ENCODE results near the gene C18orf54. TPM values are rescaled to one million over a fixed set of nuclear protein-coding genes. Genes with fewer than 3 reads are reported as not detected.
A peak's percentile ranks its signal among the peaks of the same experiment; 100 is the strongest.

Gene C18orf54
- total RNA-seq, 1 donor, result 1.8 TPM

DNA sequence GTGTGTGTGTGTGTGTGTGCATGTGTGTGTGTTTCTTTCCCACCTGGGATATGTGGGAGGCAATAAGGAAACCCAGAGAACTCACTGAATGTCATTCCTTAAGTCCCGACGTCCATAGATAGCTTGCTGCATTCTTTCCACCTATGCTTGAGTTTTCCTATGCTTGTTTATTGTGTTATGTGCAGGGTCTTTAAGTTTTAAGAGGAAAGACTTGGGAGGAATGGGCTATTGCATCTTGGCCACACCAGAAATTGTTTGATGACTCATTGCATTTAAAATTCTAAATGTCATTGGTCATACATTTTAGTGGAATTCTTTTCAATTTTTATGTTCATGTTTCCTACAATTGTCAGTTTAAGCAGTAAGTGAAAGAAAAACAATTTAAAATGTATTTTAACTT is 33.7 kb upstream of the C18orf54 start:
- Histone ChIP-seq H3K36me3 (ENCODE audit: insufficient read depth, low read length) (no peaks in the 10 kb centered on the region), H3K4me1 (ENCODE audit: insufficient read depth, low read length) (no peaks in the 10 kb centered on the region), H3K4me3 (ENCODE audit: insufficient read depth, low read length) (no peak overlapping the region), H3K4me2 (ENCODE audit: insufficient read depth, low read length) (no peak overlapping the region), H4K20me1 (ENCODE audit: insufficient read depth, low read length) (no peaks in the 10 kb centered on the region), H3K9me3 (ENCODE audit: low read depth, low read length) (no peaks in the 10 kb centered on the region), H3K27ac (ENCODE audit: low read depth, low read length) (no peak overlapping the region), H3K27me3 (ENCODE audit: insufficient read depth, low read length) (no peaks in the 10 kb centered on the region), H2AFZ (ENCODE audit: low read length) (no peak overlapping the region), H3K79me2 (ENCODE audit: insufficient read depth, low read length) (no peaks in the 10 kb centered on the region)
- DNase-seq (ENCODE audit: insufficient read length, low spot score, missing footprints), result no peak
- TF ChIP-seq, protein P1, sequence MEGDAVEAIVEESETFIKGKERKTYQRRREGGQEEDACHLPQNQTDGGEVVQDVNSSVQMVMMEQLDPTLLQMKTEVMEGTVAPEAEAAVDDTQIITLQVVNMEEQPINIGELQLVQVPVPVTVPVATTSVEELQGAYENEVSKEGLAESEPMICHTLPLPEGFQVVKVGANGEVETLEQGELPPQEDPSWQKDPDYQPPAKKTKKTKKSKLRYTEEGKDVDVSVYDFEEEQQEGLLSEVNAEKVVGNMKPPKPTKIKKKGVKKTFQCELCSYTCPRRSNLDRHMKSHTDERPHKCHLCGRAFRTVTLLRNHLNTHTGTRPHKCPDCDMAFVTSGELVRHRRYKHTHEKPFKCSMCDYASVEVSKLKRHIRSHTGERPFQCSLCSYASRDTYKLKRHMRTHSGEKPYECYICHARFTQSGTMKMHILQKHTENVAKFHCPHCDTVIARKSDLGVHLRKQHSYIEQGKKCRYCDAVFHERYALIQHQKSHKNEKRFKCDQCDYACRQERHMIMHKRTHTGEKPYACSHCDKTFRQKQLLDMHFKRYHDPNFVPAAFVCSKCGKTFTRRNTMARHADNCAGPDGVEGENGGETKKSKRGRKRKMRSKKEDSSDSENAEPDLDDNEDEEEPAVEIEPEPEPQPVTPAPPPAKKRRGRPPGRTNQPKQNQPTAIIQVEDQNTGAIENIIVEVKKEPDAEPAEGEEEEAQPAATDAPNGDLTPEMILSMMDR (IDR thresholded peaks at IDR 0.05; ENCODE audit: extremely low read depth, low read depth, low read length), result no peak

DNA sequence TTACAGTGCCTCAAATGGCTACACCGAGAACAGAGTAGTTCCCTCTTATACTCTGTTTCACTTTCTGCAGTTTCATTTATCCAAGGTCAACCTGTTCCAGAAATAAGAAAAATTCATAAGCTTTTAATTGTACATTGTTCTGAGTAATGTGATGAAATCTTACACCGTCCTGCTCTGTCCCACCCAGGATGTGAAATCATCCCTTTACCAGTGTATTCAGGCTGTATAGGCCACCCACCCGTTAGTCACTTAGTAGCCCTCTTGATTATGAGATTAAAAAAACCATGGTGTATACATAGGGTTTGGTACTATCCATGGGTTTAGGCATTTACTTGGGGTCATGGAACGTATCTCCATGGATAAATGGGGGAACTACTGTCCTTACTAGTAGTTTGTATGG is 29.9 kb upstream of the C18orf54 start:
- no peak overlapping the region for H3K27ac ChIP-seq (ENCODE audit: low read depth, low read length)
- H3K27me3 ChIP-seq (ENCODE audit: insufficient read depth, low read length), result no peaks in the 10 kb centered on the region
- no peaks in the 10 kb centered on the region for H3K9me3 ChIP-seq (ENCODE audit: low read depth, low read length)
- no peaks in the 10 kb centered on the region for H3K36me3 ChIP-seq (ENCODE audit: insufficient read depth, low read length)
- H3K4me2 ChIP-seq (ENCODE audit: insufficient read depth, low read length), result no peak overlapping the region
- H3K4me1 ChIP-seq (ENCODE audit: insufficient read depth, low read length), result no peaks in the 10 kb centered on the region
- no peaks in the 10 kb centered on the region for H4K20me1 ChIP-seq (ENCODE audit: insufficient read depth, low read length)
- TF ChIP-seq, protein P1 (IDR thresholded peaks at IDR 0.05; ENCODE audit: extremely low read depth, low read depth, low read length), result no peak
- H3K4me3 ChIP-seq (ENCODE audit: insufficient read depth, low read length), result no peak overlapping the region
- no peaks in the 10 kb centered on the region for H3K79me2 ChIP-seq (ENCODE audit: insufficient read depth, low read length)
- no peak for DNase-seq (ENCODE audit: insufficient read length, low spot score, missing footprints)
- H2AFZ ChIP-seq (ENCODE audit: low read length), result no peak overlapping the region

DNA sequence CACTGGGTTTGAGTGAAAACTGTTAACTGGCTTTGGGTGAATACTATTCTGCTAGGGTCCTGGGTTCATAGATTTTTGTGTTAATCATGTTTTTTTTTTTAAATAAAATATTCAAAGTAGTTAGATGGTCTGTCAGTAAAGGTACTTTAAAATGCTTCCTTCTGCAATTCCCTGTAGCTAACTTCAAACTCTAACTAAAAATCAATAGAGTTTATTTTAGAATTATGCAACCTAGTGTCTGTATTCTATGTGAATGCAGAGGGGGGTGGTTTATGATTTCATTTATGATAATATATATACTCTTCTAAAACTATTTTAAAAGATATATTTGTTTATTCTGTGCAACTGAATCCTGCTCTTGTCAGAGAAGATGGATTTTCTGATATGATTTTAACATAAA is 27.9 kb upstream of the C18orf54 start:
- DNase-seq (ENCODE audit: insufficient read length, low spot score, missing footprints), result no peak
- Histone ChIP-seq H3K27ac (ENCODE audit: low read depth, low read length) (no peak overlapping the region), H4K20me1 (ENCODE audit: insufficient read depth, low read length) (no peaks in the 10 kb centered on the region), H3K36me3 (ENCODE audit: insufficient read depth, low read length) (no peaks in the 10 kb centered on the region), H3K4me3 (ENCODE audit: insufficient read depth, low read length) (no peak overlapping the region), H3K4me2 (ENCODE audit: insufficient read depth, low read length) (no peak overlapping the region), H3K27me3 (ENCODE audit: insufficient read depth, low read length) (no peaks in the 10 kb centered on the region), H3K79me2 (ENCODE audit: insufficient read depth, low read length) (no peaks in the 10 kb centered on the region), H3K4me1 (ENCODE audit: insufficient read depth, low read length) (no peaks in the 10 kb centered on the region), H3K9me3 (ENCODE audit: low read depth, low read length) (no peaks in the 10 kb centered on the region), H2AFZ (ENCODE audit: low read length) (no peak overlapping the region)
- TF ChIP-seq, protein P1 (IDR thresholded peaks at IDR 0.05; ENCODE audit: extremely low read depth, low read depth, low read length), result no peak

DNA sequence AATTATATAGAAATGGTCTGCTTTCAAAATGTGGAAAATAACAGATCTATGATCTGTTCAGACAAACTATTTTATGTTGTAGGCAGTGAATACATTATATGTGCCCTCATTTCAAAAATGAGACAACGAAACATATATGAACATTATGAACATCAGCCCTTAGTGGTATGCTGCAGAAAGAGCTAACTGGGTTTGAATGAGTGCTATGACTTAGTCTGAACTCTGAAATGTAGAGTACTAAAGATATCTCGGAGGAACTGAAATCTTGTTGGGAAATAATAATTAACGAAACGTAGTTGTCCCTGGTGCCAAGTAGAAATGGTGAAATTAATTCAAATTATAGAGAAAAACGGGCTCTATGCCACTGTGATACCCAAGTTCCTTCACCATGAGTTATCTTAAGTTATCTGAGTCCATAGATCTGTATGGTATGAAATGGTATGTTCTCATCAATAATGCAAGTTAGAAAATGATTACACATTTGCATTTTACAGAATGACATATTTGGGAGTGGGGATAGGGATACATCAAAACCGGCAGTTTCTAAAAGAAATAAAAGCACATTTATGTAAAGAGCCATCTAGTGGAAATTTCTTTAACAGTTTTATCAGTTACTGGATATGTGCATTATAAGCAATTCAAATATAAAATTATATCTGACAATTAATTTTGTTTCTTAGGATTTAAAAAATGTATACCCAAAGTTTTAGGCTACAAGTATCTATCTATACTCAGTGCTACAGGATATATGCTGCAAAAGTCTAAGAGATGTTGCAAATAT is 26.7 kb upstream of the C18orf54 start:
- Histone ChIP-seq H4K20me1 (ENCODE audit: insufficient read depth, low read length) (no peaks in the 10 kb centered on the region), H3K4me1 (ENCODE audit: insufficient read depth, low read length) (no peaks in the 10 kb centered on the region), H3K4me2 (ENCODE audit: insufficient read depth, low read length) (peak overlapping the region; percentile 12), H3K79me2 (ENCODE audit: insufficient read depth, low read length) (no peaks in the 10 kb centered on the region), H3K27ac (ENCODE audit: low read depth, low read length) (no peak overlapping the region), H3K9me3 (ENCODE audit: low read depth, low read length) (no peaks in the 10 kb centered on the region), H3K36me3 (ENCODE audit: insufficient read depth, low read length) (no peaks in the 10 kb centered on the region), H2AFZ (ENCODE audit: low read length) (no peak overlapping the region), H3K27me3 (ENCODE audit: insufficient read depth, low read length) (no peaks in the 10 kb centered on the region), H3K4me3 (ENCODE audit: insufficient read depth, low read length) (no peak overlapping the region)
- no peak for DNase-seq (ENCODE audit: insufficient read length, low spot score, missing footprints)
- TF ChIP-seq, protein P1 (IDR thresholded peaks at IDR 0.05; ENCODE audit: extremely low read depth, low read depth, low read length), result peak; percentile 33

Data from osteoblast (primary cell).